Caco-2 (cell line): ENCODE results near the gene ASB14. TPM values are rescaled to one million over a fixed set of nuclear protein-coding genes. Genes with fewer than 3 reads are reported as not detected.

Experiments used
- BruUV-seq: library from RNA; stranded (reverse); fragments of 400-500 nt; replicated peaks from 2 replicates; lab custom pipeline; 2021; lab: Mats Ljungman, UMichigan
- CTCF ChIA-PET: fragments of 300-600 bp; sonication (Branson Sonifier 250); formaldehyde crosslinking; loops from one replicate; lab custom pipeline; 2022; ENCODE audit warnings: antibody characterized with exemption; lab: Charles Lee
- POLR2A ChIA-PET: fragments of 300-600 bp; sonication (Branson Sonifier 250); formaldehyde crosslinking; loops from one replicate; lab custom pipeline; 2022; ENCODE audit warnings: antibody characterized with exemption; lab: Charles Lee
- DNase-seq, 2 experiments: peaks; one replicate each; pipeline versions ENCODE4 v3.0.0 to v3.0.0-alpha.2; 2020 to 2022
- H3K27me3 ChIP-seq: replicated peaks from 2 replicates; pipeline ENCODE4 v1.6.0; 2011; ENCODE audit warnings: low read length; ENCODE audit not compliant: control insufficient read depth, insufficient read depth
- H3K36me3 ChIP-seq: 2 replicates; pipeline ENCODE4 v1.5.1; 2011; ENCODE audit warnings: low read length; ENCODE audit not compliant: control insufficient read depth, insufficient read depth
- H3K4me1 ChIP-seq: fragments of 250-450 bp; sonication (Bioruptor Pico); 2 replicates; pipeline ENCODE4 v1.5.1; 2020; ENCODE audit warnings: mild to moderate bottlenecking
- H3K4me3 ChIP-seq: 2 replicates; pipeline ENCODE4 v1.5.1; 2011; ENCODE audit warnings: low read depth, mild to moderate bottlenecking, control low read depth, low read length
- H3K9me3 ChIP-seq: fragments of 250-450 bp; sonication (Bioruptor Pico); 2 replicates; pipeline ENCODE4 v1.5.1; 2020; ENCODE audit warnings: mild to moderate bottlenecking, moderate library complexity
- H3K27ac Mint-ChIP-seq: one replicate; pipeline ENCODE4 v1.8.0; 2022; ENCODE audit warnings: mixed read lengths; ENCODE audit not compliant: unreplicated experiment
- H3K27me3 Mint-ChIP-seq: one replicate; pipeline ENCODE4 v1.8.0; 2022; ENCODE audit warnings: mixed read lengths; ENCODE audit not compliant: insufficient read depth, unreplicated experiment
- H3K36me3 Mint-ChIP-seq: one replicate; pipeline ENCODE4 v1.8.0; 2022; ENCODE audit warnings: mild to moderate bottlenecking, mixed read lengths; ENCODE audit not compliant: insufficient read depth, unreplicated experiment
- H3K4me1 Mint-ChIP-seq: one replicate; pipeline ENCODE4 v1.8.0; 2022; ENCODE audit warnings: low read depth, mixed read lengths; ENCODE audit not compliant: unreplicated experiment
- H3K4me3 Mint-ChIP-seq: one replicate; pipeline ENCODE4 v1.8.0; 2022; ENCODE audit warnings: mild to moderate bottlenecking, moderate library complexity, mixed read lengths; ENCODE audit not compliant: unreplicated experiment
- H3K9me3 Mint-ChIP-seq: one replicate; pipeline ENCODE4 v1.8.0; 2022; ENCODE audit warnings: mixed read lengths; ENCODE audit not compliant: unreplicated experiment
- intact Hi-C: fragments of 100-400 bp; cut with micrococcal nuclease; formaldehyde crosslinking; loops from one replicate; pipeline ENCODE4 v1.10.0; 2022; ENCODE audit not compliant: unreplicated experiment
- total RNA-seq: library from RNA; stranded (reverse); gene quantifications from 2 replicates; pipeline ENCODE4 v1.2.3, GENCODE V29; 2022
- TF ChIP-seq, protein P1 (sequence below), 2 experiments: fragments of 200-600 bp in 1 of 2; IDR thresholded peaks; 1 replicate in 1 of 2; 2 replicates in 1 of 2; pipeline versions ENCODE4 v1.5.1 to v1.8.0; 2011 to 2022; ENCODE audit warnings: antibody characterized with exemption in 1 of 2, control low read depth in 1 of 2, inconsistent platforms in 1 of 2, low read depth in 1 of 2, low read length in 1 of 2, mild to moderate bottlenecking in 1 of 2, moderate library complexity in 1 of 2; ENCODE audit not compliant: insufficient read depth in 1 of 2, severe bottlenecking in 1 of 2, unreplicated experiment in 1 of 2

The ASB14 gene
- total RNA-seq, 1 experiment from 2014 or later, result not detected

DNA sequence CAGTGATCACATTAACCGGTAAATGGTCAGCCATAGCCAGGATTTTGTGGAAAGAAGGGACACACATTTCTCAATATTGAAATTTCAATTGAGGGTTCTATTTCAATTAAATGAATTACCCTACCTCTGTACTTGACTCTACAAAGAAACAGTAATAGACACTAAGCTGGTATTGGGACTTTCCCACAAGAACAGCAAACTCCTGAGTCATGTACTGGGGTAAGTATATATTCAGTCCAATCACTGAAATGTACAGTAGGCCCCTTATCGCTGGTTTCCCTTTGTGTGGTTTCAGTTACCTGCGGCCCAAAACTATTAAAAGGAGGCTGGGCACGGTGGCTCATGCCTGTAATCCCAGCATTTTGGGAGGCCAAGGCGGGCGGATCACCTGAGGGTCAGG, 17.6 kb downstream of the ASB14 start:
- Histone ChIP-seq H3K27me3 (no peaks in the 10 kb centered on the region), H3K9me3 (no peaks in the 10 kb centered on the region), H3K4me3 (no peak overlapping the region), H3K4me1 (no peaks in the 10 kb centered on the region), H3K36me3 (no peaks in the 10 kb centered on the region)
- no peaks in the 10 kb centered on the region for H3K9me3 Mint-ChIP-seq
- intact Hi-C loops, result no loop called here
- H3K36me3 Mint-ChIP-seq, result no peaks in the 10 kb centered on the region
- ChIA-PET CTCF (no interaction called here), POLR2A (no interaction called here)
- no TSS peak for BruUV-seq
- H3K27me3 Mint-ChIP-seq, result no peaks in the 10 kb centered on the region
- DNase-seq, result no peak
- TF ChIP-seq, protein P1, sequence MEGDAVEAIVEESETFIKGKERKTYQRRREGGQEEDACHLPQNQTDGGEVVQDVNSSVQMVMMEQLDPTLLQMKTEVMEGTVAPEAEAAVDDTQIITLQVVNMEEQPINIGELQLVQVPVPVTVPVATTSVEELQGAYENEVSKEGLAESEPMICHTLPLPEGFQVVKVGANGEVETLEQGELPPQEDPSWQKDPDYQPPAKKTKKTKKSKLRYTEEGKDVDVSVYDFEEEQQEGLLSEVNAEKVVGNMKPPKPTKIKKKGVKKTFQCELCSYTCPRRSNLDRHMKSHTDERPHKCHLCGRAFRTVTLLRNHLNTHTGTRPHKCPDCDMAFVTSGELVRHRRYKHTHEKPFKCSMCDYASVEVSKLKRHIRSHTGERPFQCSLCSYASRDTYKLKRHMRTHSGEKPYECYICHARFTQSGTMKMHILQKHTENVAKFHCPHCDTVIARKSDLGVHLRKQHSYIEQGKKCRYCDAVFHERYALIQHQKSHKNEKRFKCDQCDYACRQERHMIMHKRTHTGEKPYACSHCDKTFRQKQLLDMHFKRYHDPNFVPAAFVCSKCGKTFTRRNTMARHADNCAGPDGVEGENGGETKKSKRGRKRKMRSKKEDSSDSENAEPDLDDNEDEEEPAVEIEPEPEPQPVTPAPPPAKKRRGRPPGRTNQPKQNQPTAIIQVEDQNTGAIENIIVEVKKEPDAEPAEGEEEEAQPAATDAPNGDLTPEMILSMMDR (IDR thresholded peaks at IDR 0.05; ENCODE audit: insufficient read depth in 1 of 2, low read depth in 1 of 2, low read length in 1 of 2, severe bottlenecking in 1 of 2, unreplicated experiment in 1 of 2), result no peak
- H3K4me3 Mint-ChIP-seq, result no peak overlapping the region
- no peak overlapping the region for H3K27ac Mint-ChIP-seq
- no peaks in the 10 kb centered on the region for H3K4me1 Mint-ChIP-seq

DNA sequence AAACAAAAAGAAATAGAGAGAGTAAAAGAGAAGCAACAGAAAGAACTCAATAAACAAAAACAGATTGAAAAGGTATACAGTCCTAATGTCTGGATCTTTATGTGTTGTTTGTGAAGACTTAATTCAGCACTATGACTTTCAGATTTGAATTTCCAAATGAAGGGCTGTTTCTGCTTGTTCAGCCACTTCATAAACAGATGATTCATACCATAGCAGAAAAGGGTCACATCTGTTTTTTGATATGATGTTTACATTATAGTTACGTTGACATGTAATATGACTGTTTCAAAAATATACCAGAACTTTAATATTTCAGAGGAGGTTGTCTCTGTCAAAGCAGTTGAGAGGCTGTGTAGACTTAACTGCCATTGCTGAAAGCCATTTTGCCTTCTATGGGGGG, 24.1 kb downstream of the ASB14 start:
- no peak for DNase-seq
- H3K4me1 ChIP-seq, result no peaks in the 10 kb centered on the region
- TF ChIP-seq, protein P1 (IDR thresholded peaks at IDR 0.05; ENCODE audit: insufficient read depth in 1 of 2, low read depth in 1 of 2, low read length in 1 of 2, severe bottlenecking in 1 of 2, unreplicated experiment in 1 of 2), result no peak
- H3K36me3 Mint-ChIP-seq, result peaks cover 41% of the 10 kb centered on the region
- POLR2A ChIA-PET, result no interaction called here
- intact Hi-C loops, result no loop called here
- CTCF ChIA-PET, result no interaction called here
- no peak overlapping the region for H3K4me3 ChIP-seq
- no peak overlapping the region for H3K27ac Mint-ChIP-seq
- H3K9me3 ChIP-seq, result no peaks in the 10 kb centered on the region
- H3K4me3 Mint-ChIP-seq, result no peak overlapping the region
- no peaks in the 10 kb centered on the region for H3K4me1 Mint-ChIP-seq
- no TSS peak for BruUV-seq
- no peaks in the 10 kb centered on the region for H3K27me3 Mint-ChIP-seq
- no peaks in the 10 kb centered on the region for H3K27me3 ChIP-seq
- no peaks in the 10 kb centered on the region; the same call in 1 of the 2 replicates for H3K36me3 ChIP-seq
- H3K9me3 Mint-ChIP-seq, result peaks cover 15% of the 10 kb centered on the region

DNA sequence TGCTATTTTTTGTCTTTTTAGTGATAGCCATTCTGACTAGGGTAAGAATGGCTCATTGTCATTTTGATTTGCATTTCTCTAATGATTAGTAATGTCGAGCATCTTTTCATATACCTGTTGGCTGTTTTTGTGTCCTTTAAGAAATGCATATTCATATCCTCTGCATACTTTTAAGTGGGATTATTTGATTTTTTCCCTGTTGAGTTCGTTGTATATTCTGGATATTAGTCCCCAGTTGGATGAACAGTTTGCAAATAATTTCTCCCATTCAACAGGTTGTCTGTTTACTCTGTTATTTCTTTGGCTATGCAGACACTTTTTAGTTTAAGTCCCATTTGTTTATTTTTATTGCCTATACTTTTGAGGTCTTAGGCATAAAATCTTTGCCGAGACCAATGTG, 30.6 kb downstream of the ASB14 start:
- no peaks in the 10 kb centered on the region for H3K4me1 Mint-ChIP-seq
- no peaks in the 10 kb centered on the region for H3K36me3 ChIP-seq
- ChIA-PET POLR2A (no interaction called here), CTCF (no interaction called here)
- no peaks in the 10 kb centered on the region for H3K27me3 ChIP-seq
- peaks cover 29% of the 10 kb centered on the region for H3K9me3 Mint-ChIP-seq
- no peaks in the 10 kb centered on the region for H3K4me1 ChIP-seq
- H3K9me3 ChIP-seq, result no peaks in the 10 kb centered on the region
- no peak overlapping the region for H3K4me3 ChIP-seq
- H3K27me3 Mint-ChIP-seq, result no peaks in the 10 kb centered on the region
- peaks cover 77% of the 10 kb centered on the region for H3K36me3 Mint-ChIP-seq
- no peak overlapping the region for H3K27ac Mint-ChIP-seq
- no TSS peak for BruUV-seq
- intact Hi-C loops, result no loop called here
- TF ChIP-seq, protein P1 (IDR thresholded peaks at IDR 0.05; ENCODE audit: insufficient read depth in 1 of 2, low read depth in 1 of 2, low read length in 1 of 2, severe bottlenecking in 1 of 2, unreplicated experiment in 1 of 2), result no peak
- no peak overlapping the region for H3K4me3 Mint-ChIP-seq
- DNase-seq, result no peak
